Large intestine (tissue), 3 donors: ENCODE results near the gene PCDHGB3. TPM values are rescaled to one million over a fixed set of nuclear protein-coding genes. Genes with fewer than 3 reads are reported as not detected.
"Not testable (repeated sequence)": the region's sequence is repeated elsewhere in the genome, so short reads cannot be mapped to it uniquely, and the experiment has no call there.

ENCODE experiments used
- DNase-seq, 2 donors: peaks; one replicate each; pipeline versions ENCODE4 v3.0.0 to v3.0.0-alpha.2; 2013
- H3K27ac ChIP-seq: one replicate; pipeline ENCODE4 v1.5.1; 2013; ENCODE audit warnings: low read length
- H3K27me3 ChIP-seq: 2 replicates; pipeline ENCODE4 v1.6.1; 2013; ENCODE audit warnings: low read length; ENCODE audit not compliant: control insufficient read depth, insufficient read depth
- H3K36me3 ChIP-seq: 2 replicates; pipeline ENCODE4 v1.6.1; 2013; ENCODE audit warnings: low read length; ENCODE audit not compliant: control insufficient read depth, insufficient read depth
- H3K4me1 ChIP-seq: one replicate; pipeline ENCODE4 v1.6.1; 2013; ENCODE audit warnings: low read length; ENCODE audit not compliant: control insufficient read depth, insufficient read depth
- H3K4me3 ChIP-seq: one replicate; pipeline ENCODE4 v1.5.1; 2013; ENCODE audit warnings: low read length
- H3K9me3 ChIP-seq: one replicate; pipeline ENCODE4 v1.6.1; 2013; ENCODE audit warnings: mild to moderate bottlenecking, low read depth, low read length, moderate library complexity; ENCODE audit not compliant: control insufficient read depth
- WGBS: methylation state at CpG from one replicate; pipeline ENCODE4 v1.1.5; 2013; ENCODE audit warnings: low lambda C conversion rate; ENCODE audit not compliant: insufficient coverage; 5-methylcytosine and 5-hydroxymethylcytosine counted together
- polyA plus RNA-seq: library from polyadenylated mRNA; unstranded; fragments of 120-200 nt; gene quantifications from one replicate; pipeline ENCODE4 v1.2.1, GENCODE V29; 2013

The PCDHGB3 gene
- polyA plus RNA-seq, 1 donor = 0.85 TPM

DNA sequence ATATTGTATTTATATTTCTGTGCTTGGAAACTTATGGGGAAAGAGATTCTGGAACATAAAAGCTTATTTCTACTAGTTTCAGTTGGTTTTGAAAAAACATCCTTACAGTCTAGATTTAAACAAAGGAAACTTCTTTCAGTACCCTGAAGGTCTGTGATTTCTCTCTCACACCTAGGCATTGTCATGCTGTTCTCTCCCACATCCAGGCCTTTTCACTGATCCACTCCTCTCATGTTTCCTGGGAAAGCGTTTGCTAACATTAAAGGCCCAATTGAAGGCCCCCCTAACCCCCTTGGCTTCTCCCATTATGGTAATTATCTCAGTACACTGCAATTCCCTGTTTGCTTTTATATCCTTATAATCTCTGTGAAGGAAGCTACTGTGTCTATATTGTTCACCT lies 27.3 kb upstream of the PCDHGB3 start:
- no CpG with 5 or more reads among the region's 1 CpG for WGBS
- Histone ChIP-seq H3K4me1 (no peaks in the 10 kb centered on the region), H3K4me3 (no peak overlapping the region), H3K27me3 (peaks cover 34% of the 10 kb centered on the region), H3K36me3 (no peaks in the 10 kb centered on the region), H3K27ac (no peak overlapping the region), H3K9me3 (peaks cover 35% of the 10 kb centered on the region)
- DNase-seq = no peak

DNA sequence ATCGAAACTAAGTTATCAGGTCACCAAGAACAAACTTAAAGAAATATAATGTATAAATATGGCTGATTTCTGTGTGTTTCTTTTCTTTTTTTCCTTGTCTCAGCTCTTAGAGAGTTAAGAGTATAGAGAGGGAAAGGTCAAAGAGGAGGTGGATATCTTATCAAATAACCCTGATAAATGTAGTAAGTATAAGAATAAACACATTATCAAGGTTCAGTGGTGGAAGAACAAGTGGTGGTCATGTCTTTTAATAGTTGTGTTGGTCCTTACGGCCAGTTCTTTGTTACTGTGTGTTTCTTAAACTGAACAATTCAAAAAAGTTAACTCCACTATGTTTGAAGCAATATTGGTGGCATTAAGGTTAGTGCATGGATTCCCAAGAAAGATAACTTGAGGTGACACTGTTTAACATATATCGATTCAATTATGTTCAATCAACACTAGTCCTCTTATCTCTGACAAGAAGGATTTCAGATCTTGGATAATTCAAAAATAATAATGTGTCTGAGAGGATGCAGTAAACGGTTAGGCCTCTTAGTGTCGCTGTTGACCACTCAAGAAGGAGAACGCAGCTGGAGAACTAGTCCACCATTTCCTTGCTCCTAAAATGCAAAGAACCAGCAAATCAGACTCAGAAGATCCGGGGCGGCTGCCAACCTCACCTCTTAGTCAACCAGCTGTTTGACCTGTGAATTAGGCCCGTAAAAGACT lies 26.6 kb upstream of the PCDHGB3 start, which contains the start of gene PCDHGA3:
Gene PCDHGA3 (plus strand): TSS at position 588 of the 711 bp plus-strand sequence. CDS start 205 bp downstream, outside the sequence.
- H3K27ac ChIP-seq = no peak within 1 kb of the TSS
- no peak for DNase-seq
- peaks cover 32% of the 10 kb centered on the region for H3K27me3 ChIP-seq
- no peaks in the 10 kb centered on the region for H3K4me1 ChIP-seq
- no peak within 1 kb of the TSS for H3K4me3 ChIP-seq
- H3K36me3 ChIP-seq = no peaks in the 10 kb centered on the region
- peaks cover 35% of the 10 kb centered on the region for H3K9me3 ChIP-seq
- WGBS = 0% methylated on average over 1 of the region's 9 CpGs

DNA sequence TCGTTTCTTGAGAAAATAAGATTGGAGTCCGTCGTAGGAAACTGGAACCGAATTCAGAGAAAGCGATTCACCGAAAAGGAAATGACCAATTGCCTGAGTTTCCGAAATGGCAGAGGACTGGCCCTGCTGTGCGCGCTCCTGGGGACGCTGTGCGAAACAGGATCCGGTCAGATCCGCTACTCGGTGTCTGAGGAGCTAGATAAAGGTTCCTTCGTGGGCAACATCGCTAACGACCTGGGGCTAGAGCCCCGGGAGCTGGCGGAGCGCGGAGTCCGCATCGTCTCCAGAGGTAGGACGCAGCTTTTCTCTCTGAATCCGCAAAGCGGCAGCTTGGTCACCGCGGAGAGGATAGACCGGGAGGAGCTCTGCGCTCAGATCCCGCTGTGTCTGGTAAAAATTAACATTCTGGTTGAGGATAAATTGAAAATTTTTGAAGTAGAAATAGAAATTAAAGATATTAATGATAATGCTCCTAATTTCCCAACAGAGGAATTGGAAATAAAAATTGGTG lies 26.0 kb upstream of the PCDHGB3 start:
- Histone ChIP-seq H3K27ac (no peak overlapping the region), H3K9me3 (peaks cover 33% of the 10 kb centered on the region), H3K4me1 (no peaks in the 10 kb centered on the region), H3K4me3 (no peak overlapping the region), H3K27me3 (peaks cover 28% of the 10 kb centered on the region), H3K36me3 (no peaks in the 10 kb centered on the region)
- 34% methylated on average over 7 of the region's 31 CpGs for WGBS
- no peak for DNase-seq

DNA sequence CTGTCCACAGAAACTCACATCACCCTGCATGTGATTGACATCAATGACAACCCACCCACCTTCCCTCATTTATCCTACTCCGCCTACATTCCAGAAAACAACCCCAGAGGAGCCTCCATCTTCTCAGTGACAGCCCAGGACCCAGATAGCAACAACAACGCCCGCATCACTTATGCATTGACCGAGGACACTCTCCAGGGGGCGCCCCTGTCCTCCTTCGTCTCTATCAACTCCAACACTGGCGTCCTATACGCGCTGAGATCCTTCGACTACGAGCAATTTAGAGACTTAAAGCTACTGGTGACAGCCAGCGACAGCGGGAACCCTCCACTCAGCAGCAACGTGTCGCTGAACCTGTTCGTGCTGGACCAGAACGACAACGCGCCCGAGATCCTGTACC lies 24.7 kb upstream of the PCDHGB3 start:
- WGBS = no CpG with 5 or more reads among the region's 20 CpGs
- H3K9me3 ChIP-seq = peaks cover 33% of the 10 kb centered on the region
- no peak overlapping the region for H3K4me3 ChIP-seq
- no peak for DNase-seq
- H3K4me1 ChIP-seq = no peaks in the 10 kb centered on the region
- H3K36me3 ChIP-seq = no peaks in the 10 kb centered on the region
- no peak overlapping the region for H3K27ac ChIP-seq
- H3K27me3 ChIP-seq = peaks cover 25% of the 10 kb centered on the region

DNA sequence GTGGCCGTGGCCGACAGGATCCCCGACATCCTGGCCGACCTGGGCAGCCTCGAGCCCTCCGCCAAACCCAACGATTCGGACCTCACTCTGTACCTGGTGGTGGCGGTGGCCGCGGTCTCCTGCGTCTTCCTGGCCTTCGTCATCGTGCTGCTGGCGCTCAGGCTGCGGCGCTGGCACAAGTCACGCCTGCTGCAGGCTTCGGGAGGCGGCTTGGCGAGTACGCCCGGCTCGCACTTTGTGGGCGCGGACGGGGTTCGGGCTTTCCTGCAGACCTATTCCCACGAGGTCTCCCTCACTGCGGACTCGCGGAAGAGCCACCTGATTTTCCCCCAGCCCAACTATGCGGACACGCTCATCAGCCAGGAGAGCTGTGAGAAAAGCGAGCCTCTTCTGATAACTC lies 24.0 kb upstream of the PCDHGB3 start:
- not testable (repeated sequence) for H3K27ac ChIP-seq, DNase-seq, H3K4me1 ChIP-seq, H3K4me3 ChIP-seq, H3K36me3 ChIP-seq
- WGBS = no CpG with 5 or more reads among the region's 35 CpGs
- Histone ChIP-seq H3K9me3 (peaks cover 27% of the 10 kb centered on the region), H3K27me3 (peaks cover 28% of the 10 kb centered on the region)

DNA sequence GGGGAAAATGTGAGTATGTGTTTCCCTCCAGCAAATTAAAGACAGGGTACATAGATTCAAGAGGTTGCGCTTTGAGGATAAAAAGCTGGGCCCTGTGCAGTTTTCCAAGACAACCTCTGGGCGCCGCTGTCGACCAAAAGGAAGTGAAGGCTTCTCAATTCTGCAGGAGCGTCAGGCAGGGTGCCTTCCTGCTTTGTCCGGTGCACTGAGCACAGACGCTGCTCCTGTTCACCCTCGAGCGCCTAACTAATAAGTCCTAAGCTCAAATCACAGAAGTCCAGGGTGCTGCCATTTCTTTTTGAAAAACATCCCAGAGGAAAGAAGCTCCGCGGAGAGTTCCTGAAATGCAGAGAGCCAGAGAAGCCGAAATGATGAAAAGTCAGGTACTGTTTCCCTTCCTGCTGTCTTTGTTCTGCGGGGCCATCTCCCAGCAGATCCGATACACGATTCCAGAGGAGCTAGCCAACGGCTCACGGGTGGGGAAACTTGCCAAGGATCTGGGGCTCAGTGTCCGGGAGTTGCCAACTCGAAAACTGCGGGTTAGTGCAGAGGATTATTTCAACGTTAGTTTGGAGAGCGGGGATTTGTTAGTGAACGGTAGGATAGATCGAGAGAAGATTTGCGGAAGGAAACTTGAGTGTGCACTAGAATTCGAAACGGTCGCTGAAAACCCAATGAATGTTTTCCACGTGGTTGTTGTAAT lies 20.0 kb upstream of the PCDHGB3 start, which contains the start of gene PCDHGB1:
Gene PCDHGB1 (plus strand): TSS at position 183 of the 703 bp plus-strand sequence. CDS start 162 bp downstream, at position 345.
- Histone ChIP-seq H3K36me3 (no peaks in the 10 kb centered on the region), H3K27me3 (peaks cover 31% of the 10 kb centered on the region), H3K27ac (no peak within 1 kb of the TSS), H3K4me3 (no peak within 1 kb of the TSS), H3K9me3 (peaks cover 33% of the 10 kb centered on the region), H3K4me1 (no peaks in the 10 kb centered on the region)
- 60% methylated on average over 1 of the region's 29 CpGs for WGBS
- no peak for DNase-seq

DNA sequence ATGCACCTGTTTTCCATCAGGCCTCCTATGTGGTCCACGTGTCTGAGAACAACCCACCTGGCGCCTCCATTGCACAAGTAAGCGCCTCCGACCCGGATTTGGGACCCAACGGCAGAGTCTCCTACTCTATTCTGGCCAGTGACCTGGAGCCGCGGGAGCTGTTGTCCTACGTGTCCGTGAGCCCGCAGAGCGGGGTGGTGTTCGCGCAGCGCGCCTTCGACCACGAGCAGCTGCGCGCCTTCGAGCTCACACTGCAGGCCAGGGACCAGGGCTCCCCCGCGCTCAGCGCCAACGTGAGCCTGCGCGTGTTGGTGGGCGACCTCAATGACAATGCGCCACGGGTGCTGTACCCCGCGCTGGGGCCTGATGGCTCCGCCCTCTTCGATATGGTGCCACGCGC lies 18.5 kb upstream of the PCDHGB3 start:
- Histone ChIP-seq H3K27ac (no peak overlapping the region), H3K36me3 (no peaks in the 10 kb centered on the region), H3K4me1 (no peaks in the 10 kb centered on the region), H3K27me3 (peaks cover 35% of the 10 kb centered on the region), H3K4me3 (no peak overlapping the region), H3K9me3 (peaks cover 31% of the 10 kb centered on the region)
- no CpG with 5 or more reads among the region's 36 CpGs for WGBS
- no peak for DNase-seq

DNA sequence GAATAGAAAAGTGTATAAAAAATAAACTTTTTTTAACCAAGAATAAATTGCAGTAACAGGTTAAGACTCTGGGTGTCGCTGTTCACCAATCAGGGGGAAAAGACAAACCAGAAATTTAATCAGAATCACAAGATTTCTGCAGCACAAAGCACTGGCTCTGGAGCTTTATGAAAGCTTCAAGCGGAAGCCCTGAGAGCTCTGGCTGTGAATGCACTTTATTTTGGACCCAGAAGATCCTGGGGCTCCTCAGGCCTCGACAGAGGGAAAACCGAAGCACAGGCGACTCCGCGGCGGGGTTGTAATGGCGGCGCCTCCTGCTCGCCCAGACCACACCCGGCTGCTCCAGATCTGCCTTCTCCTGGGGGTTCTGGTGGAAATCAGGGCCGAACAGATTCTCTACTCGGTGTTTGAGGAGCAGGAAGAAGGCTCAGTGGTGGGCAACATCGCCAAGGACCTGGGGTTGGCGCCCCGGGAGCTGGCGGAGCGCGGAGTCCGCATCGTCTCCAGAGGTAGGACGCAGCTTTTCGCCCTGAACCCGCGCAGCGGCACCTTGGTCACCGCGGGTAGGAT lies 15.1 kb upstream of the PCDHGB3 start, which contains the start of gene PCDHGA4:
Gene PCDHGA4 (plus strand): TSS at position 122 of the 570 bp plus-strand sequence. CDS start 87 bp downstream, at position 209.
- H3K27me3 ChIP-seq = peaks cover 36% of the 10 kb centered on the region
- H3K4me3 ChIP-seq = no peak within 1 kb of the TSS
- 0% methylated on average over 1 of the region's 29 CpGs for WGBS
- no peaks in the 10 kb centered on the region for H3K4me1 ChIP-seq
- DNase-seq = no peak
- H3K9me3 ChIP-seq = peaks cover 39% of the 10 kb centered on the region
- no peak within 1 kb of the TSS for H3K27ac ChIP-seq
- no peaks in the 10 kb centered on the region for H3K36me3 ChIP-seq

DNA sequence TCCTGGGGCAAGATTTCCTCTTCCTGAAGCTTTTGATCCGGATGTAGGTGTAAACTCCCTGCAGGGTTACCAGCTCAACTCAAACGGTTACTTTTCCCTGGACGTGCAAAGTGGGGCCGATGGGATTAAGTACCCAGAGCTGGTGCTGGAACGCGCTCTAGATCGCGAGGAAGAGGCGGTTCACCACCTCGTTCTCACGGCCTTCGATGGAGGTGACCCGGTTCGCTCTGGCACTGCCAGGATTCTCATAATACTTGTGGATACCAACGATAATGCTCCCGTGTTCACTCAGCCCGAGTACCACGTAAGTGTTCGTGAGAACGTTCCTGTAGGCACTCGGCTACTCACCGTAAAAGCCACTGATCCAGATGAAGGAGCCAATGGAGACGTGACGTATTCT lies 14.4 kb upstream of the PCDHGB3 start:
- no peak for DNase-seq
- H3K27me3 ChIP-seq = peaks cover 36% of the 10 kb centered on the region
- H3K4me3 ChIP-seq = no peak overlapping the region
- peaks cover 37% of the 10 kb centered on the region for H3K9me3 ChIP-seq
- no CpG with 5 or more reads among the region's 24 CpGs for WGBS
- no peaks in the 10 kb centered on the region for H3K36me3 ChIP-seq
- H3K27ac ChIP-seq = no peak overlapping the region
- H3K4me1 ChIP-seq = no peaks in the 10 kb centered on the region

DNA sequence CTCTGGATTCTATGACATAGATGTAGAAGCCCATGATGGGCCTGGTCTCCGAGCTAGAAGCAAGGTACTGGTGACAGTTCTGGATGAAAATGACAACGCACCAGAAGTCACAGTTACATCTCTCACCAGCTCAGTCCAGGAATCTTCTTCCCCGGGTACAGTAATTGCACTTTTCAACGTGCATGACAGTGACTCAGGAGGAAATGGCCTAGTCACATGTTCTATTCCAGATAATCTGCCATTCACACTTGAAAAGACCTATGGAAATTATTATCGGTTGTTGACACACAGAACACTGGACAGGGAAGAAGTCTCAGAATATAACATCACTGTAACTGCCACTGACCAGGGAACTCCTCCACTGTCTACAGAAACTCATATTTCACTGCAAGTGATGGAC lies 13.9 kb upstream of the PCDHGB3 start:
- no peaks in the 10 kb centered on the region for H3K36me3 ChIP-seq
- no CpG with 5 or more reads among the region's 5 CpGs for WGBS
- no peak overlapping the region for H3K4me3 ChIP-seq
- no peak overlapping the region for H3K27ac ChIP-seq
- H3K4me1 ChIP-seq = no peaks in the 10 kb centered on the region
- no peak for DNase-seq
- H3K9me3 ChIP-seq = peaks cover 37% of the 10 kb centered on the region
- peaks cover 35% of the 10 kb centered on the region for H3K27me3 ChIP-seq
